Psoas muscle (tissue), 8 donors: ENCODE measurements around the gene PTPRH. TPM values are rescaled to one million over a fixed set of nuclear protein-coding genes. Genes with fewer than 3 reads are reported as not detected.

Experiments used
- ATAC-seq, 4 donors: fragments of 200-7000 bp; cut with Tn5 transposase; one replicate each; pipeline ENCODE4 v1.9.1; 2020; ENCODE audit warnings: moderate library complexity in 3 of 4, mild to moderate bottlenecking in 2 of 4
- DNase-seq, 2 donors: peaks; one replicate each; pipeline ENCODE4 v3.0.0-alpha.2; 2020
- H3K27ac ChIP-seq: fragments of 200-600 bp; one replicate; pipeline ENCODE4 v1.8.0; 2022
- H3K27me3 ChIP-seq, 3 donors: fragments of 200-600 bp in 1 of 3; one replicate each; pipeline versions ENCODE4 v1.6.1 to v1.8.0; 2013 to 2022; ENCODE audit warnings: low read length in 2 of 3, mild to moderate bottlenecking in 2 of 3, moderate library complexity in 1 of 3; ENCODE audit not compliant: insufficient read depth in 3 of 3
- H3K36me3 ChIP-seq, 2 donors: fragments of 200-600 bp in 1 of 2; one replicate each; pipeline versions ENCODE4 v1.6.1 to v1.8.0; 2013 to 2022; ENCODE audit warnings: low read depth in 1 of 2, mild to moderate bottlenecking in 1 of 2, moderate library complexity in 1 of 2; ENCODE audit not compliant: insufficient read depth in 1 of 2
- H3K4me1 ChIP-seq: fragments of 200-600 bp; one replicate; pipeline ENCODE4 v1.8.0; 2022
- H3K4me3 ChIP-seq: fragments of 200-600 bp; one replicate; pipeline ENCODE4 v1.8.0; 2022; ENCODE audit warnings: mild to moderate bottlenecking
- H3K9me3 ChIP-seq: fragments of 200-600 bp; one replicate; pipeline ENCODE4 v1.8.0; 2022
- CTCF ChIP-seq: fragments of 200-600 bp; IDR thresholded peaks from one replicate; pipeline ENCODE4 v1.8.0; 2022; ENCODE audit warnings: antibody characterized with exemption
- WGBS, 3 donors: extraction: QIAGEN DNeasy Blood & Tissue Kit; methylation state at CpG; one replicate each; pipeline versions ENCODE4 v1.1.6 to v1.1.7; 2013; 5-methylcytosine and 5-hydroxymethylcytosine counted together
- intact Hi-C, 2 donors: fragments of 100-400 bp; cut with DNase I; formaldehyde crosslinking; loops; one replicate each; pipeline versions ENCODE4 v1.11.0 to v1.14.2; 2022
- polyA plus RNA-seq, 3 donors: library from polyadenylated mRNA; stranded (reverse); fragments of 200-250 nt; gene quantifications; one replicate each; pipeline ENCODE4 v1.2.3, GENCODE V29; 2013
- total RNA-seq, 4 donors: library from RNA; stranded (reverse); fragmentation: NEBNext Ultra II Directional in 2 of 4; extraction: Animal tissue kit (Norgen Biotek cat#: 25700) in 2 of 4; gene quantifications; one replicate each; pipeline versions ENCODE4 v1.2.1 to v1.2.4, GENCODE V29; 2021 to 2023
- donor health status: healthy with polysubstance abuse.
- donor health status: DM: no; HTN: no; CAD: no; lungs with moderate emphysema.
- donor health status: Bipolar disorder and iron deficiency.
- donor health status: healthy.
- donor health status: DM: yes; HTN: yes; CAD: no.
- donor health status: DM: no; HTN: no; CAD: no.
- donor health status: DM: no; HTN: no; CAD: no.
- donor health status: DM: yes; HTN: yes; CAD: no.

The PTPRH gene
- total and polyA plus RNA-seq, 7 donors, result 0.04 to 0.18 (median 0.13) TPM; not detected in 1

GRCh38 chr19:55136399-55137102 is 72.8 kb downstream of the PTPRH start:
- 64 to 69% (median 67%) methylated on average over 17 of the region's 17 CpGs for WGBS, 3 donors
- intact Hi-C loops, result loop anchor here in 1 of 2 donors (10.0 kb wide), 1 partner anchor 488 kb away; the partner anchor contains the start of gene ZNF784

GRCh38 chr19:55134736-55135135 is 74.6 kb downstream of the PTPRH start:
- ATAC-seq, result no peak
- Histone ChIP-seq H3K27ac (no peak overlapping the region), H3K36me3 (peaks cover 0 to 44% of the 10 kb centered on the region in 2 donors), H3K4me1 (no peaks in the 10 kb centered on the region), H3K27me3 (peaks cover 0 to 20% (median 3%) of the 10 kb centered on the region in 3 donors), H3K9me3 (no peaks in the 10 kb centered on the region), H3K4me3 (no peak overlapping the region)
- TF ChIP-seq CTCF, result no peak
- intact Hi-C loops, result loop anchor here in 1 of 2 donors (10.0 kb wide), 1 partner anchor 490 kb away; the partner anchor contains the start of gene ZNF784
- no peak for DNase-seq
- WGBS, 3 donors, result 8 to 30% (median 22%) methylated on average over 1 to 2 of the region's 3 CpGs

More at GRCh38 chr19:55136399-55137102, 72.8 kb downstream of the PTPRH start:
- peaks cover 0 to 15% (median 0%) of the 10 kb centered on the region in 3 donors for H3K27me3 ChIP-seq
- TF ChIP-seq CTCF, result no peak
- H3K9me3 ChIP-seq, result no peaks in the 10 kb centered on the region
- ATAC-seq (no peak), DNase-seq (peak in 1 of 2 donors; percentile 48)
- H3K4me3 ChIP-seq, result no peak overlapping the region
- no peaks in the 10 kb centered on the region for H3K4me1 ChIP-seq
- H3K36me3 ChIP-seq, result peaks cover 0 to 58% of the 10 kb centered on the region in 2 donors
- no peak overlapping the region for H3K27ac ChIP-seq

- no peak overlapping the region for H3K4me3 ChIP-seq
- H3K27ac ChIP-seq, result peak overlapping the region; percentile 9
- ATAC-seq (peak in 2 of 4 donors; percentile 5 to 7), DNase-seq (peak in 1 of 2 donors; percentile 42)
- peaks cover 0 to 36% of the 10 kb centered on the region in 2 donors for H3K36me3 ChIP-seq
- no peak for TF ChIP-seq CTCF
- no peaks in the 10 kb centered on the region for H3K9me3 ChIP-seq
- H3K27me3 ChIP-seq, result peaks cover 0 to 20% (median 3%) of the 10 kb centered on the region in 3 donors
- WGBS, 3 donors, result 58 to 68% (median 59%) methylated on average over 22 to 25 of the region's 25 CpGs
- no peaks in the 10 kb centered on the region for H3K4me1 ChIP-seq
- intact Hi-C loops, result loop anchor here in 1 of 2 donors (10.0 kb wide), 1 partner anchor 491 kb away; the partner anchor contains the start of gene ZNF784
Measured at GRCh38 chr19:55133639-55134444, 75.5 kb downstream of the PTPRH start.

GRCh38 chr19:55132453-55133129 is 76.7 kb downstream of the PTPRH start:
- intact Hi-C loops, result loop anchor here in 1 of 2 donors (10.0 kb wide), 1 partner anchor 492 kb away; the partner anchor contains the start of gene ZNF784
- WGBS, 3 donors, result 49 to 60% (median 50%) methylated on average over 14 of the region's 14 CpGs
- no peak overlapping the region for H3K27ac ChIP-seq

More at GRCh38 chr19:55132453-55133129, 76.7 kb downstream of the PTPRH start:
- Histone ChIP-seq H3K36me3 (peaks cover 0 to 33% of the 10 kb centered on the region in 2 donors), H3K27me3 (peaks cover 0 to 20% (median 3%) of the 10 kb centered on the region in 3 donors), H3K4me3 (no peak overlapping the region), H3K4me1 (no peaks in the 10 kb centered on the region), H3K9me3 (no peaks in the 10 kb centered on the region)
- DNase-seq (peak in 1 of 2 donors; percentile 40), ATAC-seq (no peak)
- TF ChIP-seq CTCF, result no peak
